ENCODE measurements around the gene UBR1.

Gene UBR1

GRCh38 chr15:43081283-43081682 is 24.6 kb downstream of the UBR1 start:
- no peak overlapping the region for H3K4me3 ChIP-seq (ENCODE audit: low read depth, low read length, poor library complexity, severe bottlenecking)
- no peak overlapping the region for H2AFZ ChIP-seq (ENCODE audit: low read length)
- no peaks in the 10 kb centered on the region for H4K20me1 ChIP-seq (ENCODE audit: insufficient read depth, low read length)
- H3K9me2 ChIP-seq (ENCODE audit: low read depth, low read length) = no peaks in the 10 kb centered on the region
- H3K79me2 ChIP-seq (ENCODE audit: insufficient read depth, low read length) = no peaks in the 10 kb centered on the region
- no peaks in the 10 kb centered on the region for H3K27me3 ChIP-seq (ENCODE audit: insufficient read depth, low read length)
- H3K4me1 ChIP-seq (ENCODE audit: insufficient read depth, low read length, severe bottlenecking) = no peaks in the 10 kb centered on the region
- no peak overlapping the region for H3K9ac ChIP-seq (ENCODE audit: low read length)
- 0 out of 2 replicates have a peak, but pooled peaks cover 3% of the 10 kb centered on the region for H3K9me3 ChIP-seq (ENCODE audit: low read length)
- TF ChIP-seq EZH2 (IDR thresholded peaks at IDR 0.05; ENCODE audit: borderline replicate concordance, low read length) (no peak), CTCF (IDR thresholded peaks at IDR 0.05; ENCODE audit: low read length) (no peak)
- no peaks in the 10 kb centered on the region for H3F3A ChIP-seq (ENCODE audit: insufficient read depth, low read length)
- H3K27ac ChIP-seq (ENCODE audit: low read depth, low read length, poor library complexity, severe bottlenecking) = no peak overlapping the region
- peaks cover 71% of the 10 kb centered on the region for H3K36me3 ChIP-seq (ENCODE audit: insufficient read depth, low read length)
- H3K4me2 ChIP-seq (ENCODE audit: low read length) = no peak overlapping the region

- Histone ChIP-seq H2AFZ (ENCODE audit: low read length) (no peak overlapping the region), H3K9me3 (ENCODE audit: low read length) (no peaks in the 10 kb centered on the region), H3F3A (ENCODE audit: insufficient read depth, low read length) (no peaks in the 10 kb centered on the region), H3K36me3 (ENCODE audit: insufficient read depth, low read length) (peaks cover 81% of the 10 kb centered on the region), H3K9me2 (ENCODE audit: low read depth, low read length) (no peaks in the 10 kb centered on the region), H3K4me3 (ENCODE audit: low read depth, low read length, poor library complexity, severe bottlenecking) (no peak overlapping the region), H4K20me1 (ENCODE audit: insufficient read depth, low read length) (no peaks in the 10 kb centered on the region), H3K4me2 (ENCODE audit: low read length) (no peak overlapping the region), H3K9ac (ENCODE audit: low read length) (no peak overlapping the region), H3K27ac (ENCODE audit: low read depth, low read length, poor library complexity, severe bottlenecking) (no peak overlapping the region), H3K27me3 (ENCODE audit: insufficient read depth, low read length) (no peaks in the 10 kb centered on the region), H3K4me1 (ENCODE audit: insufficient read depth, low read length, severe bottlenecking) (no peaks in the 10 kb centered on the region), H3K79me2 (ENCODE audit: insufficient read depth, low read length) (no peaks in the 10 kb centered on the region)
- TF ChIP-seq EZH2 (IDR thresholded peaks at IDR 0.05; ENCODE audit: borderline replicate concordance, low read length) (no peak), CTCF (IDR thresholded peaks at IDR 0.05; ENCODE audit: low read length) (no peak)
These were observed 34.4 kb downstream of the UBR1 start for GRCh38 chr15:43071451-43071850.

- no peaks in the 10 kb centered on the region for H4K20me1 ChIP-seq (ENCODE audit: insufficient read depth, low read length)
- H3F3A ChIP-seq (ENCODE audit: insufficient read depth, low read length) = no peaks in the 10 kb centered on the region
- H3K27me3 ChIP-seq (ENCODE audit: insufficient read depth, low read length) = no peaks in the 10 kb centered on the region
- peaks cover 86% of the 10 kb centered on the region for H3K36me3 ChIP-seq (ENCODE audit: insufficient read depth, low read length)
- H3K9me3 ChIP-seq (ENCODE audit: low read length) = no peaks in the 10 kb centered on the region
- no peak overlapping the region for H2AFZ ChIP-seq (ENCODE audit: low read length)
- H3K4me2 ChIP-seq (ENCODE audit: low read length) = no peak overlapping the region
- no peaks in the 10 kb centered on the region for H3K4me1 ChIP-seq (ENCODE audit: insufficient read depth, low read length, severe bottlenecking)
- TF ChIP-seq EZH2 (IDR thresholded peaks at IDR 0.05; ENCODE audit: borderline replicate concordance, low read length) = no peak
- no peak for TF ChIP-seq CTCF (IDR thresholded peaks at IDR 0.05; ENCODE audit: low read length)
- H3K27ac ChIP-seq (ENCODE audit: low read depth, low read length, poor library complexity, severe bottlenecking) = no peak overlapping the region
- H3K9me2 ChIP-seq (ENCODE audit: low read depth, low read length) = no peaks in the 10 kb centered on the region
- H3K4me3 ChIP-seq (ENCODE audit: low read depth, low read length, poor library complexity, severe bottlenecking) = no peak overlapping the region
- H3K9ac ChIP-seq (ENCODE audit: low read length) = no peak overlapping the region
- no peaks in the 10 kb centered on the region for H3K79me2 ChIP-seq (ENCODE audit: insufficient read depth, low read length)
These were observed 34.9 kb downstream of the UBR1 start for GRCh38 chr15:43070893-43071292.
